ENCODE measurements around the gene GNB1L. TPM values are rescaled to one million over a fixed set of nuclear protein-coding genes. Genes with fewer than 3 reads are reported as not detected.
A peak's percentile ranks its signal among the peaks of the same experiment; 100 is the strongest.

Gene GNB1L
- total and polyA plus RNA-seq, 9 of the 15 experiments (the other 6 are each of a cell fraction or from before 2014, with no cell fraction given) = 0.56 to 50.5 (median 10.2) TPM

DNA sequence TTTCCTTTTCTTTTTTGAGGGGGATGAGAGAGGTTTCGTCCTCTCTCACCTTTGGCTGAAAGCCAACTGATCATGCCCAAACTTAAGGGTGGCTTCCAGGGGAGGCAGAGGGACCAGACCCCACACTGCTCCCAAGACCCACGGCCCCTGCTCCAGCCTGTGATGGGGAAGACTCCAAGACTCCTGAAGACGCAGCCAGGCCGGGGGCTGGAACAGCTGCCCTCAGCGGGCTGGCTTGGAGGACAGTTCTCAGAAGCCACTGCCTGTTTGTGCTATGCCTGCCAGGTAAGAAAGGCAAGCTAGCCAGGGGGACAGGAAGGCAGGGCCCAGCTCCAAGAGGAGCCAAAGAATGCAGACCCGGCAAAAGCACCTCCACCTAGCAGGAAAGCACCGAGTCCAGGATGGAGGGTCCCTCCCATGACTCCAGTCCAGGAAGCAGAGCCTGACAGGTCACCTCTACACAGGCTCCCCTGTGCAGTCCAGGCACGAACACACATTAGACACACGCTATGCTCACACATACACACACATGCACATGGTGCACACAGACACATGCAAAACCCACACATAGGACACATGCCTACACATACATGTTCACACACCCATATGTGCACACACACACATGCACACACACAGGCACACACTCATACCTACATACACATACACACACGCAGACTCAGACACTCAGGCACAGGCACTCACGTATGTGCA, 31.3 kb downstream of the GNB1L start (continued):
- TF ChIP-seq PHB2 (IDR thresholded peaks at IDR 0.05; ENCODE audit: low read depth) (0 out of 2 replicates have a peak, but pooled peaks have one; percentile 22), ZFP36 (IDR thresholded peaks at IDR 0.05; ENCODE audit: low read depth, low read length, partially characterized antibody) (no peak), RBM25 (IDR thresholded peaks at IDR 0.05; ENCODE audit: low read depth, low read length, severe bottlenecking) (no peak), TBL1XR1 (IDR thresholded peaks at IDR 0.05; ENCODE audit: low read length in 2 of 2) (no peak), ZKSCAN3 (CRISPR knock-in tag; IDR thresholded peaks at IDR 0.05) (no peak), SMARCA5 (IDR thresholded peaks at IDR 0.05) (peak; percentile 80), U2AF2 (optimal IDR thresholded peaks at IDR 0.05; ENCODE audit: low read depth, low read length) (no peak), NFE2 (IDR thresholded peaks at IDR 0.05; ENCODE audit: low read depth) (no peak), L3MBTL2 (IDR thresholded peaks at IDR 0.05) (no peak), RBM15 (IDR thresholded peaks at IDR 0.05; ENCODE audit: insufficient read depth, low read length) (no peak), ZNF830 (CRISPR knock-in tag; IDR thresholded peaks at IDR 0.05) (no peak), MYNN (IDR thresholded peaks at IDR 0.05) (no peak), MYNN (CRISPR knock-in tag; IDR thresholded peaks at IDR 0.05) (no peak), ZNF668 (CRISPR knock-in tag; IDR thresholded peaks at IDR 0.05) (no peak), SNRNP70 (optimal IDR thresholded peaks at IDR 0.05; ENCODE audit: low read depth, low read length) (no peak), SAP30 (IDR thresholded peaks at IDR 0.05; ENCODE audit: borderline replicate concordance, insufficient read depth, low read depth, low read length, poor library complexity, severe bottlenecking) (no peak), ZNF282 (CRISPR knock-in tag; IDR thresholded peaks at IDR 0.05) (no peak), RBM34 (IDR thresholded peaks at IDR 0.05; ENCODE audit: borderline replicate concordance, insufficient read depth, low read length) (no peak), ZNF586 (CRISPR knock-in tag; conservative IDR thresholded peaks at IDR 0.05) (no peak), BCOR (IDR thresholded peaks at IDR 0.05) (no peak), HDAC3 (IDR thresholded peaks at IDR 0.05; ENCODE audit: borderline replicate concordance, partially characterized antibody) (no peak), EP300 (IDR thresholded peaks at IDR 0.05; ENCODE audit: low read length) (no peak), CREBBP (IDR thresholded peaks at IDR 0.05; ENCODE audit: low read depth, low read length) (peak; percentile 51)
- TF ChIP-seq, protein P1, sequence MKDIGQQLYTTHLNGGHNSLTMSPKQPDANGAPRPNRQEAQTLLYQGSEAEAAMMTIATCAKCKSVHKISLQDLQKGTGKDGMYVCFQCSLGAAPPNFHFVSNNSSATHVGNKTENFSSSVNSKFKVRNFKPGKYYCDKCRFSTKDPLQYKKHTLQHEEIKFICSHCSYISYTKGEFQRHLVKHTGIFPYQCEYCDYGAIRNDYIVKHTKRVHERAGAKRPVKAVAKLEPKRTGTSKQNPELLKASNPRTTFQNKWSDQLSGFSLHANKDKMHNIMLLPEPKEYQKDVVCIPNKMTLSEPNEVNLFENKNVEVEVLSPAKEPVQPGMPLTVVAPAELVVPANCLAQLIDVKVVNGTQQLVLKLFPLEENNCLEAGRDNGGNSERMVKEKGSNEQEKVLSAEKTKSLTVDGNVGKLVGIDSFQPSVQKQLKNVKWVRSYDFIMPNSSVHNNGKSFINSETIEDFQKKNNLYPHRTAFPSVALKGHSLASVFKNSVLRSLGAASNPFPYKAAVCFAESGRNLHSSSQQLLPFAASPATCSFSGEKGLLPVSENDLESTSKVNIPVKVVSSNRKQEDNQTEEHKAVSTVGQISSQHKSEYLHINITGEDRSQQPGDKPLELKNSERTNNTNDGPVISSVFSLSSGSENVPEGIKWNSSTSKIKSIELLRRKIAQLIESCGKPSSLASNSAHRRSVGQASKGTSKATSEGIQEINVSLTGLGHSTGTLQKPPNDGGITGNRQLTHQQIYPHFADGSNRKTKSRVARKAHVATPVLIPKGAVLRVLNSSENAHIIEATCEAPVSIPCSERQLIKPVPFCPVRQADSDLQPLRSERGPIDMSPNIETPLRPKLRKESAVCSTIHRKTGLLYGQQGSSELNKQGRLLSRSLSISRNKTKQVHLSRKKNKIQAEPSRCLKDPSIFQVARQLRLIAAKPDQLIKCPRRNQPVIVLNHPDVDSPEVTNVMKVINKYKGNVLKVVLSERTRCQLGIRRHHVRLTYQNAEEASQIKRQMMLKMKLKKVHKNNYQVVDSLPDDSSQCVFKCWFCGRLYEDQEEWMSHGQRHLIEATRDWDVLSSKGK (CRISPR knock-in tag; IDR thresholded peaks at IDR 0.05) = no peak
- TF ChIP-seq, protein P2, sequence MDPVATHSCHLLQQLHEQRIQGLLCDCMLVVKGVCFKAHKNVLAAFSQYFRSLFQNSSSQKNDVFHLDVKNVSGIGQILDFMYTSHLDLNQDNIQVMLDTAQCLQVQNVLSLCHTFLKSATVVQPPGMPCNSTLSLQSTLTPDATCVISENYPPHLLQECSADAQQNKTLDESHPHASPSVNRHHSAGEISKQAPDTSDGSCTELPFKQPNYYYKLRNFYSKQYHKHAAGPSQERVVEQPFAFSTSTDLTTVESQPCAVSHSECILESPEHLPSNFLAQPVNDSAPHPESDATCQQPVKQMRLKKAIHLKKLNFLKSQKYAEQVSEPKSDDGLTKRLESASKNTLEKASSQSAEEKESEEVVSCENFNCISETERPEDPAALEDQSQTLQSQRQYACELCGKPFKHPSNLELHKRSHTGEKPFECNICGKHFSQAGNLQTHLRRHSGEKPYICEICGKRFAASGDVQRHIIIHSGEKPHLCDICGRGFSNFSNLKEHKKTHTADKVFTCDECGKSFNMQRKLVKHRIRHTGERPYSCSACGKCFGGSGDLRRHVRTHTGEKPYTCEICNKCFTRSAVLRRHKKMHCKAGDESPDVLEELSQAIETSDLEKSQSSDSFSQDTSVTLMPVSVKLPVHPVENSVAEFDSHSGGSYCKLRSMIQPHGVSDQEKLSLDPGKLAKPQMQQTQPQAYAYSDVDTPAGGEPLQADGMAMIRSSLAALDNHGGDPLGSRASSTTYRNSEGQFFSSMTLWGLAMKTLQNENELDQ (CRISPR knock-in tag; IDR thresholded peaks at IDR 0.05; ENCODE audit: borderline replicate concordance) = no peak
